ENCODE results near the gene PRX.
A peak's percentile ranks its signal among the peaks of the same experiment; 100 is the strongest.

PRX gene

GRCh38 chr19:40445780-40446262 lies 32.6 kb upstream of the PRX start:
- DNase-seq (ENCODE audit: low spot score): peak; percentile 54
- H3K27ac ChIP-seq: peak overlapping the region; percentile 96
- no peak for TF ChIP-seq CTCF (conservative IDR thresholded peaks at IDR 0.05; ENCODE audit: low read depth)
- POLR2A ChIA-PET (ENCODE audit: low non-redundant PET): no interaction called here
- CTCF ChIA-PET: interaction anchor here (0.5 to 2.0 kb wide), 3 partner anchors 25 to 175 kb away, joined by 3 to 13 read pairs (median 3); no protein-coding TSS in a partner anchor

- no peak for DNase-seq (ENCODE audit: low spot score)
- POLR2A ChIA-PET (ENCODE audit: low non-redundant PET): no interaction called here
- H3K27ac ChIP-seq: peak overlapping the region; percentile 96
- CTCF ChIA-PET: interaction anchor here (0.5 to 2.0 kb wide), 4 partner anchors 24 to 243 kb away, joined by 3 to 13 read pairs (median 4); no protein-coding TSS in a partner anchor
- TF ChIP-seq CTCF (conservative IDR thresholded peaks at IDR 0.05; ENCODE audit: low read depth): peak; percentile 26
Measured at GRCh38 chr19:40444825-40445312, 31.7 kb upstream of the PRX start.

- no peak for TF ChIP-seq CTCF (conservative IDR thresholded peaks at IDR 0.05; ENCODE audit: low read depth)
- ChIA-PET POLR2A (ENCODE audit: low non-redundant PET) (interaction anchor here (0.7 to 1.2 kb wide), 2 partner anchors 23 to 32 kb away, joined by 3 to 10 read pairs; no protein-coding TSS in a partner anchor), CTCF (interaction anchor here (0.6 to 2.0 kb wide), 3 partner anchors 24 to 934 kb away, joined by 3 to 13 read pairs (median 3); no protein-coding TSS in a partner anchor)
- H3K27ac ChIP-seq: peak within 1 kb of the TSS; percentile 96
- peak; percentile 98 for DNase-seq (ENCODE audit: low spot score)
Measured at GRCh38 chr19:40444000-40444824, 31.0 kb upstream of the PRX start, which contains the start of gene SERTAD3. TSS of gene SERTAD3 (minus strand) at chr19:40444335. CDS start at chr19:40442080, 2,255 bp downstream.

- POLR2A ChIA-PET (ENCODE audit: low non-redundant PET): interaction anchor here (0.6 to 1.6 kb wide), 9 partner anchors 12 to 41 kb away, joined by 3 to 13 read pairs (median 4); partner anchors contain the start of gene SERTAD1
- CTCF ChIA-PET: interaction anchor here (0.6 to 2.0 kb wide), 4 partner anchors 17 to 208 kb away, joined by 3 to 13 read pairs (median 4); partner anchors contain the start of gene SERTAD1
- peak; percentile 99 for DNase-seq (ENCODE audit: low spot score)
Measured at GRCh38 chr19:40443131-40443999, 30.2 kb upstream of the PRX start.

GRCh38 chr19:40442328-40443130 lies 29.4 kb upstream of the PRX start:
- POLR2A ChIA-PET (ENCODE audit: low non-redundant PET): interaction anchor here (0.6 to 1.6 kb wide), 8 partner anchors 9 to 41 kb away, joined by 3 to 13 read pairs (median 4); partner anchors contain the start of gene SERTAD1
- DNase-seq (ENCODE audit: low spot score): no peak
- peak overlapping the region; percentile 96 for H3K27ac ChIP-seq
- TF ChIP-seq CTCF (conservative IDR thresholded peaks at IDR 0.05; ENCODE audit: low read depth): no peak
- CTCF ChIA-PET: interaction anchor here (0.6 to 0.9 kb wide), 2 partner anchors 17 to 22 kb away, joined by 4 to 5 read pairs; partner anchors contain the start of gene SERTAD1

More at GRCh38 chr19:40443131-40443999, 30.2 kb upstream of the PRX start:
- peak overlapping the region; percentile 96 for H3K27ac ChIP-seq
- TF ChIP-seq CTCF (conservative IDR thresholded peaks at IDR 0.05; ENCODE audit: low read depth): no peak

Measured in RWPE1 (cell line).